NCI-H1417 treated with DMSO at 0.1 percent for 48 hours (cell line): Measurements from ENCODE around the gene ZNF316.
"Not testable (repeated sequence)": the region's sequence is repeated elsewhere in the genome, so short reads cannot be mapped to it uniquely, and the experiment has no call there.

Experiments
- DNase-seq: peaks from one replicate; lab custom pipeline; 2025; lab: John Stamatoyannopoulos, UW

ZNF316 gene

DNA sequence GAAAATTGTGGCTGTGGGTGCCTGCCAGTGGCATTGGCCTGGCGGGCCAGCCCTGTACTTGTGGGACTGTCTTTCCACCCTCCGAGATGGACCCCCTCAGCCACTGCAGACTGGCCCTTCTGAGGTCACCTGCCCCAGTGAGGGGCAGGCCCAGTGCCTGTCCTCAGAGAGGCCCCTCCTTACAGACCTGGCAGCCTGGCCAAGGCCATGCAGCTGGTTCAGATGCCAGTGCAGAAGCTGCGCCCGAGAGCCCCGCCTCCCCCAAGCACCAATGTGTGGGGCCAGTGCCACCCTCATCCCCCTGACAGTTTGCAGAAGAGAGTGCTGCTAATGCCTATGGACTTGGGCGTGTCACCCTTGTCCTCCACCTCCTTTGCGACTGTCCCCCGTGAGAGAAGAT, 10.0 kb downstream of the ZNF316 start:
- no peak for DNase-seq

- DNase-seq = no peak
Measured at GRCh38 chr7:6647541-6647940, 10.4 kb downstream of the ZNF316 start.

GRCh38 chr7:6648066-6648814, 11.1 kb downstream of the ZNF316 start:
- no peak for DNase-seq

DNA sequence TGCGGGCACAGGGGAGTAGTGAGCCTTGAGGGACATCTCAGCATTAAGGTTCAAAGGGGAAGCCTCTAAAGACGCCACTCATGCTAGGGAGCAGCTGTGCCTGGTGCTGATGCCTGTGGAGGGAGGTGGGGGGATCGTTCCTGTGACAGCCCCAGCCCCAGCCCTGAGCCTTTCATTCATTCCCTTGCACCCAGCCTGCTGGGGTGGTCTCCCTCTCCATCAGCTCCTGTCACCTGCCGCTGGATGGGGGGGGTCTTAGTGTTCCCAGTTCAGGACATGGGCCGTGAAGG, 11.6 kb downstream of the ZNF316 start:
- DNase-seq = no peak

- DNase-seq = no peak
Measured at GRCh38 chr7:6649241-6649961, 12.3 kb downstream of the ZNF316 start.

DNA sequence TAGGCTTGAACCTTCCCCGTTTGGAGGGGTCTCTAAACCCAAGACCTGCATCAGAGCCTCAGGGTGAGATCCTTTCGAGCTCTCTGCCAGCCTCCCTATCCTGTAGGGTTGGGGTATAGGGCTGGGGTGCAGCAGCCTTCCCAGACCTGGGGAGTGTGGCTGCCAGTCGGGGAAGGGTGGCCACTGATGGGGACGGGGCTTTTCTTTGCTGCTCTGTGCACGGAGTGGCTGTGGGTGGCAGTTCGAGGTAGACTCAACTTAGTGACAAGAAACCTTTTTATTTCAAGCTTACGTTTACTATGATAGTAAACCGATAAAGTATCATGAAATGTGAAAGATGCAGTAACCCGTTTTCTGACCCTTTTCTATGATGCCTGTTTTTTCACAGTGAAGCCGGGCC, 13.0 kb downstream of the ZNF316 start:
- no peak for DNase-seq

GRCh38 chr7:6650521-6651011, 13.4 kb downstream of the ZNF316 start:
- DNase-seq = no peak

DNA sequence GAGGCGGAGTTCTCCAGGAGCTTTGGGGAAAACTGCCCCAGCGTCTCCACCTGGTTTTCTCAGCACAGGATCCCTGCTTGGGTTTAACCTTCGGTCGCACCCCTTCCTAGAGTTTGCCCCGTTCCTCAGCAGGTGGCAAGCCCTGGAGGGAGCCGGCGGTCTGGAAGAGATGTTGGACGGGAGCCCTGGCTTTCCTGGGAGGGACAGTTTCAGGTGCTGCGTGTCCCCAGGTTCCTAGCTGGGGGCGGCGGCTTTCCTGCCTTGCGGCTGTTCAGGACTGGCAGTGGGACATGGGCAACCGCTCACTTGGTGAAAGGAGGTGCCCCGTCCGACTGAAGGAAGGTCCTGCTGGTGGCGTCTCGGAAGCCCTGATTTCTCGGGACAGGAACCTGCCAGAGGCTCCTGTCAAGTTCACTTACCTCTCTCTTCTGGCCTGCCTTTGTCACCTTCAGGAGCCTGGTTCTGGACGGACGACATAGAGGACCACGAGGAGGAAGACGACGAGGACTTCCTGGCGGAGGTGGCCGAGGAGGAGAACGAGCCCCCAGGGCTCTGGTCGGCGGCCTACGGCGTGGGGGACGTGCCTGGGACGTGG, 14.8 kb downstream of the ZNF316 start:
- no peak for DNase-seq

- no peak for DNase-seq
Measured at GRCh38 chr7:6652446-6653011, 15.4 kb downstream of the ZNF316 start.

DNA sequence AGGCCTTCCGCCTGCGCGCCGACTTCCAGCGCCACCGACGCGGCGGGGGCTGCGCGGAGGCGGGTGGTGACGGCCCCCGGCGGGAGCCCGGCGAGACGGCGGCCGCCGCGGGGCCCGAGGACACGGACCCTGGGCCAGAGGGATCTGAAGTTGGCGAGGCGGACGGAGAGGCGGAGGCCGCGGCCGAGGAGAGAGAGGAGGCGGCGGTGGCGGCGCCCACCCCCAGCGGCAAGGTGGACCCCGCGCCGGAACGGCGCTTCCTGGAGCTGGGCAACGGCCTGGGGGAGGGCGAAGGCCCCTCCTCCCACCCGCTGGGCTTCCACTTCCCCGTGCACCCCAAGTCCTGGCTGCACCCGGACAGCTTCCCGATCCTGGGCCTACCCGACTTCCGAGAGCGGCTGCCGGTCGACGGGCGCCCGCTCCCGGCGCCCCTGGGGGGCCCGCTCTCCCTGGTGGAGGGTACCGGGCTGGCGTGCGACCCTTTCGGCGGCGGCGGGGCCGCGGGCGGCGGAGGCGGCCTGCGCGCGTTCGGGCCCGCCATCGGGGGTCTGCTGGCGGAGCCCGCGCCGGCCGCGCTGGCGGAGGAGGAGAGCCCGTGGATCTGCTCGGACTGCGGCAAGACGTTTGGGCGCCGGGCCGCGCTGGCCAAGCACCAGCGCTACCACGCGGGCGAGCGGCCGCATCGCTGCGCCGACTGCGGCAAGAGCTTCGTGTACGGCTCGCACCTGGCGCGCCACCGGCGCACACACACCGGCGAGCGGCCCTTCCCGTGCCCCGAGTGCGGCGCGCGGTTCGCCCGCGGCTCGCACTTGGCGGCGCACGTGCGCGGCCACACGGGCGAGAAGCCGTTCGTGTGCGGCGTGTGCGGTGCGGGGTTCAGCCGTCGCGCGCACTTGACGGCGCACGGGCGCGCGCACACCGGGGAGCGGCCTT, 16.2 kb downstream of the ZNF316 start:
- no peak for DNase-seq

GRCh38 chr7:6654113-6654841, 17.2 kb downstream of the ZNF316 start:
- DNase-seq = no peak

GRCh38 chr7:6654842-6655610, 17.9 kb downstream of the ZNF316 start:
- no peak for DNase-seq

DNA sequence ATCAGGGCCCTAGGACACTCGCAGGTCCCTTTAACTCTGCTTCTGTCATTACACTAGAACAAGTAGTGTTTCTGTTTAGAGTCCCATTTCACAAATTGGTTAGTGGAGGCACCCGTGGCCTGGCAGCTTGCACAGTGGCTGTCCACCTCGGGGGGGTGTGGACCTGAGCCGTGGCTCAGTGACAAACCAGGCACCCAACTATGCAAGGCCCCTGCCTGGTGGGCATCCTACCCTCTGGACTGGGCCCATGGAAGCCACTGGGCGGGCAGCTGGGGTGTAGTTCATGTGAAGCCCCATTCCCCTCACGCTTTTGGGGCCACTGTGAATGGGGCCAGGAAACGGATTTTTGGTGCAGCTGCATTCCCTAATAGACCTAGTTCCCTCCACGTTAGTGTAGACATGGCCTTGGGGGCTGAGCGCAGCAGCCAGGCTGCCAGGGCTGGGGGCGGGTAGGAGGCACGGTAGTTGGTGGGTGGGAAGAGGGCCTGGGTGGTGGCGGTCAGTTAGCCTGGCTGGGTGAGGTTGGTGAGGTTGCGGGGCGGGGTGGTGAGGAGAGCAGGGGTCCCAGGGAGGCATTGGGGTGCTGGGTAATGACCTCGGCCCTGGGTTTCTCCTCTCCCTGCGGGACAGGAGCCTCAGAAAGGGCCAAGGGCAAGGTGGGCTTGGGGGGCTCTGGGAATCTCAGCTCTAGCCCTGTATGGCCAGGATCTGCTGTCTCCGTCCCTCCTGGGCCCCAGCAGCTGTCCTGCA, 18.7 kb downstream of the ZNF316 start:
- no peak for DNase-seq

- no peak for DNase-seq
Measured at GRCh38 chr7:6656413-6656812, 19.3 kb downstream of the ZNF316 start.

DNA sequence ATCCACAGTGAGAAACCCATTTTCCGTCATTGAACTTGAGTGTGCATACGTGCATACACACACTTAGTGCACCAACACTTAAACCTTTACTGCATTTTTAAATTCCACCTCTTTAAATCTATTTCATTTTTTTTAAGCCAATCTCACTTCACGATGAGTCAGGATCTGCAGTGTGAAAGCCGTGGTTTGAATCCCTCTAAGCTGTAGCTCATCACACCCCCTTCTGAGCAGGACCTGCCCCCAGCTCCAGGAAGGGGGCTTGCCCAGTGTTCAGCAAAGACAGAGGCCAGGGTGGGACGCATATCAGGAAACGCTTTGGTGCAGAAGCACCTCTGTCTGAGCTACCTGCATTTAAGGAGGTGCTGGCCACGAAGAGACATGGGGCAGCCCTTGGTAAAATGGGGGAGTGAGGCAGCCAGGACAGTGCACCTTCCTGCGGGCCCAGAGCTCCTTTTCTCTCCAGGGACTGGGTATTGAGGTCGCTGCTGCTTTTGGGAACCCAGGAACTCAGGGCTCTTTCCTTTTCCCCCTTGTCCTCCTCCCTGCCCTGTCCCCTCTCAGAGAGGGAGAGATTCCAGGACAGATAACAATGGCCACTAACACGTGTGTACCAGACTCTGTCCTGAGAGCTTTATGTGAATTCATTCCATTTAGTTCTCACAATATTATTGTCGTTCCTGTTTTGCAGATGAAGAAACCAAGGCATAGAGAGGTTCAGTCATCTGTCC, 21.7 kb downstream of the ZNF316 start:
- DNase-seq = no peak

DNA sequence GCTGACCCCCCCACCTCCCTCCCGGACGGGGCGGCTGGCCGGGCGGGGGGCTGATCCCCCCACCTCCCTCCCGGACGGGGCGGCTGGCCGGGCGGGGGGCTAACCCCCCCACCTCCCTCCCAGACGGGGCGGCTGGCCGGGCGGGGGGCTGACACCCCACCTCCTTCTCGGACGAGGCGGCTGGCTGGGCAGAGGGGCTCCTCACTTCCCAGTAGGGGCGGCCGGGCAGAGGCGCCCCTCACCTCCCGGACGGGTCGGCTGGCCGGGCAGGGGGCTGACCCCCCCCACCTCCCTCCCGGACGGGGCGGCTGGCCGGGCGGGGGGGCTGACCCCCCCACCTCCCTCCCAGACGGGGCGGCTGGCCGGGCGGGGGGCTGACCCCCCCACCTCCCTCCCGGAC, 33.7 kb downstream of the ZNF316 start:
- not testable (repeated sequence) for DNase-seq

DNA sequence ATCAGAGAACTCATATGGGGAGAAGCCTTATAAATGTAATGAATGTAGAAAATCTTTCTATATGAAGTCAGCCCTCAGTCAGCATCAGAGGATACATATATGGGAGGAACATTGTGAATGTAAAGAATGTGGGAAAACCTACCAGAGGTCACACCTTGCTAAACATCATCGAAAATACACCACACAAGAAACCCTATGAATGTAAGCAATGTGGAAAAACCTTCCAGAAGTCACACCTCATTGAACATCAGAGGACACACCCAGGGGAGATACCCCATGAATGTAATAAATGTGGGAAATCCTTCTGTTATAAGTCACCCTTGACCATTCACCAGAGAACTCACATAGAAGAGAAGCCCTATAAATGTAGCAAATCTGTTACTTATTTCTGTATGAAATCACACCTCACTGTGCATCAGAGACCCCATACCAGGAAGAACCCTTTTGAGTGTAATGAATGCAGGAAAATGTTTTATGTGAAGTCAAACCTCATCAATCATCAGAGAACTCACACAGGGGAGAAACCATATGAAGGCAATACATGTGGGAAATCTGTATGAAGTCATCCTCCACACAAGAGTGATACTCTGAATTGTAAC, 38.8 kb downstream of the ZNF316 start:
- no peak for DNase-seq

DNA sequence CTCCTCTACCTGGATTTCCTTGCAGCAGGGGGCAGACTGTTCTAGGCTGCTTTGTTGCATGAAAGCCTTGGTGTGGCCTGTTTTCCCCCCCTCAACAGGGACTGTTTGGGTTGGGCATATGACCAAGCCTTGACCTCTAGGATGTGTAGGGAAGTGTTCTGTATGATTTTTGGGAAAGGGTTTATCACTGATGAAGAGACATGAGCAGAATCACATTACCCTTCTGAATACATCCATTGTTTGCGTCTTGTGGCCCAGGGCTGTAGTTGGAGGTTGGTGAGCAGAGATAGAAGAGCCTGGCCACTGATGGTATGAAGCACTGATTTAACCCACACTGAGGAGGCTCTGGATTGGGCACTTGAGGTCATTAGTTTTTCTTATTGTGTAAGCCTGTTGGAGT, 43.0 kb downstream of the ZNF316 start:
- no peak for DNase-seq

DNA sequence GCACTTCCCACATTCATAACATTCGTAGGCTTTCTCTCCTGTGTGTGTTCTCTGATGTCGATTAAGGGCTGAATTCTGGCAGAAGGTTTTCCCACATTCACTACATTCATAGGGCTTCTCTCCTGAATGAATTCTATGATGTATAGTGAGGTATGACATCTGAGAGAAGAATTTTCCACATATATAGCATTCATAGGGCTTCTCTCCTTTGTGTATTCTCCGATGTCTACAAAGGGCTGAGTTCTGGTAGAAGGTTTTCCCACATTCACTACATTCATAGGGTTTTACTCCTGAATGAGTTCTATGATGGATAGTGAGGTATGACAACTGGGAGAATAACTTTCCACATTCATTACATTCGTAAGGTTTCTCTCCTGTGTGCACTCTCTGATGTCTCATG, 54.0 kb downstream of the ZNF316 start:
- no peak for DNase-seq
